Measurements from ENCODE around the gene THADA. TPM values are rescaled to one million over a fixed set of nuclear protein-coding genes. Genes with fewer than 3 reads are reported as not detected.

Gene THADA
- total and polyA plus RNA-seq, 5 donors from 2014 or later: 19.1 to 52.9 (median 20.2) TPM

GRCh38 chr2:43307973-43308372 is 287.9 kb downstream of the THADA start:
- Mint-ChIP-seq H3K27ac (no peak overlapping the region), H3K9me3 (no peaks in the 10 kb centered on the region)

GRCh38 chr2:43307046-43307445 is 288.8 kb downstream of the THADA start:
- H3K27me3 Mint-ChIP-seq: no peaks in the 10 kb centered on the region
- H3K4me1 ChIP-seq (ENCODE audit: control insufficient read depth, insufficient read depth, low read length, poor library complexity, severe bottlenecking): no peaks in the 10 kb centered on the region
- H3K4me1 Mint-ChIP-seq: peaks cover 6 to 20% (median 11%) of the 10 kb centered on the region in 4 donors
- ATAC-seq (ENCODE audit: low read depth in 2 of 2) (no peak), DNase-seq (no peak)
- H3K4me3 ChIP-seq (ENCODE audit: low read depth, low read length): no peak overlapping the region
- peaks cover 28% of the 10 kb centered on the region for H3K36me3 Mint-ChIP-seq
- H3K27me3 ChIP-seq (ENCODE audit: control insufficient read depth, insufficient read depth, low read length): no peaks in the 10 kb centered on the region
- H3K9me3 Mint-ChIP-seq: no peaks in the 10 kb centered on the region
- no peak overlapping the region for H3K4me3 Mint-ChIP-seq
- H3K9me3 ChIP-seq (ENCODE audit: control insufficient read depth in 2 of 2, low read length in 2 of 2): no peaks in the 10 kb centered on the region
- no peaks in the 10 kb centered on the region for H3K36me3 ChIP-seq (ENCODE audit: control insufficient read depth, insufficient read depth, low read length)
- no peak overlapping the region for H3K27ac Mint-ChIP-seq
- no peak overlapping the region for H3K27ac ChIP-seq (ENCODE audit: insufficient read depth, low read length, poor library complexity, severe bottlenecking)

More at GRCh38 chr2:43307973-43308372, 287.9 kb downstream of the THADA start:
- no peak for DNase-seq
- no peaks in the 10 kb centered on the region for H3K27me3 Mint-ChIP-seq
- H3K4me1 Mint-ChIP-seq: peaks cover 6 to 19% (median 11%) of the 10 kb centered on the region in 4 donors
- H3K4me3 ChIP-seq (ENCODE audit: low read depth, low read length): no peak overlapping the region
- no peaks in the 10 kb centered on the region for H3K27me3 ChIP-seq (ENCODE audit: control insufficient read depth, insufficient read depth, low read length)
- ATAC-seq (ENCODE audit: low read depth in 2 of 2): no peak
- no peak overlapping the region for H3K27ac ChIP-seq (ENCODE audit: insufficient read depth, low read length, poor library complexity, severe bottlenecking)
- no peaks in the 10 kb centered on the region for H3K9me3 ChIP-seq (ENCODE audit: control insufficient read depth in 2 of 2, low read length in 2 of 2)
- H3K4me3 Mint-ChIP-seq: no peak overlapping the region
- H3K36me3 ChIP-seq (ENCODE audit: control insufficient read depth, insufficient read depth, low read length): no peaks in the 10 kb centered on the region
- H3K36me3 Mint-ChIP-seq: peaks cover 28% of the 10 kb centered on the region
- H3K4me1 ChIP-seq (ENCODE audit: control insufficient read depth, insufficient read depth, low read length, poor library complexity, severe bottlenecking): no peaks in the 10 kb centered on the region

- H3K9me3 Mint-ChIP-seq: no peaks in the 10 kb centered on the region
- no peak overlapping the region for H3K27ac Mint-ChIP-seq
- no peaks in the 10 kb centered on the region for H3K9me3 ChIP-seq (ENCODE audit: control insufficient read depth in 2 of 2, low read length in 2 of 2)
- ATAC-seq (ENCODE audit: low read depth in 2 of 2): no peak
- H3K4me1 ChIP-seq (ENCODE audit: control insufficient read depth, insufficient read depth, low read length, poor library complexity, severe bottlenecking): no peaks in the 10 kb centered on the region
- no peaks in the 10 kb centered on the region for H3K27me3 Mint-ChIP-seq
- peaks cover 6 to 20% (median 10%) of the 10 kb centered on the region in 4 donors for H3K4me1 Mint-ChIP-seq
- H3K27me3 ChIP-seq (ENCODE audit: control insufficient read depth, insufficient read depth, low read length): no peaks in the 10 kb centered on the region
- DNase-seq: no peak
- no peak overlapping the region for H3K4me3 ChIP-seq (ENCODE audit: low read depth, low read length)
- no peak overlapping the region for H3K27ac ChIP-seq (ENCODE audit: insufficient read depth, low read length, poor library complexity, severe bottlenecking)
- H3K4me3 Mint-ChIP-seq: no peak overlapping the region
- peaks cover 28% of the 10 kb centered on the region for H3K36me3 Mint-ChIP-seq
- no peaks in the 10 kb centered on the region for H3K36me3 ChIP-seq (ENCODE audit: control insufficient read depth, insufficient read depth, low read length)
Measured at GRCh38 chr2:43306197-43306596, 289.6 kb downstream of the THADA start.

- H3K9me3 ChIP-seq (ENCODE audit: control insufficient read depth in 2 of 2, low read length in 2 of 2): no peaks in the 10 kb centered on the region
- Mint-ChIP-seq H3K9me3 (no peaks in the 10 kb centered on the region), H3K36me3 (peaks cover 27% of the 10 kb centered on the region), H3K27ac (peak overlapping the region in 1 of 3 donors; percentile 17), H3K27me3 (no peaks in the 10 kb centered on the region), H3K4me1 (peaks cover 8 to 20% (median 10%) of the 10 kb centered on the region in 4 donors), H3K4me3 (no peak overlapping the region)
- no peak overlapping the region for H3K4me3 ChIP-seq (ENCODE audit: low read depth, low read length)
- no peaks in the 10 kb centered on the region for H3K36me3 ChIP-seq (ENCODE audit: control insufficient read depth, insufficient read depth, low read length)
- H3K4me1 ChIP-seq (ENCODE audit: control insufficient read depth, insufficient read depth, low read length, poor library complexity, severe bottlenecking): no peaks in the 10 kb centered on the region
- no peaks in the 10 kb centered on the region for H3K27me3 ChIP-seq (ENCODE audit: control insufficient read depth, insufficient read depth, low read length)
- DNase-seq (no peak), ATAC-seq (ENCODE audit: low read depth in 2 of 2) (no peak)
- H3K27ac ChIP-seq (ENCODE audit: insufficient read depth, low read length, poor library complexity, severe bottlenecking): no peak overlapping the region
Measured at GRCh38 chr2:43305517-43305916, 290.3 kb downstream of the THADA start.

GRCh38 chr2:43305012-43305411 is 290.8 kb downstream of the THADA start:
- Histone ChIP-seq H3K36me3 (ENCODE audit: control insufficient read depth, insufficient read depth, low read length) (no peaks in the 10 kb centered on the region), H3K27me3 (ENCODE audit: control insufficient read depth, insufficient read depth, low read length) (no peaks in the 10 kb centered on the region), H3K4me3 (ENCODE audit: low read depth, low read length) (no peak overlapping the region), H3K9me3 (ENCODE audit: control insufficient read depth in 2 of 2, low read length in 2 of 2) (no peaks in the 10 kb centered on the region), H3K4me1 (ENCODE audit: control insufficient read depth, insufficient read depth, low read length, poor library complexity, severe bottlenecking) (no peaks in the 10 kb centered on the region), H3K27ac (ENCODE audit: insufficient read depth, low read length, poor library complexity, severe bottlenecking) (no peak overlapping the region)
- peak overlapping the region in 1 of 4 donors; percentile 32 for H3K4me3 Mint-ChIP-seq
- DNase-seq (no peak), ATAC-seq (ENCODE audit: low read depth in 2 of 2) (no peak)
- no peaks in the 10 kb centered on the region for H3K27me3 Mint-ChIP-seq
- peaks cover 22% of the 10 kb centered on the region for H3K36me3 Mint-ChIP-seq
- H3K9me3 Mint-ChIP-seq: no peaks in the 10 kb centered on the region
- peaks cover 9 to 20% (median 11%) of the 10 kb centered on the region in 4 donors for H3K4me1 Mint-ChIP-seq
- no peak overlapping the region for H3K27ac Mint-ChIP-seq

- no peaks in the 10 kb centered on the region for H3K9me3 ChIP-seq (ENCODE audit: control insufficient read depth in 2 of 2, low read length in 2 of 2)
- Mint-ChIP-seq H3K4me1 (peaks cover 9 to 17% (median 12%) of the 10 kb centered on the region in 4 donors), H3K36me3 (peaks cover 18% of the 10 kb centered on the region), H3K4me3 (no peak overlapping the region), H3K27ac (peak overlapping the region in 1 of 3 donors; percentile 49), H3K9me3 (no peaks in the 10 kb centered on the region), H3K27me3 (no peaks in the 10 kb centered on the region)
- no peaks in the 10 kb centered on the region for H3K36me3 ChIP-seq (ENCODE audit: control insufficient read depth, insufficient read depth, low read length)
- no peaks in the 10 kb centered on the region for H3K4me1 ChIP-seq (ENCODE audit: control insufficient read depth, insufficient read depth, low read length, poor library complexity, severe bottlenecking)
- H3K27ac ChIP-seq (ENCODE audit: insufficient read depth, low read length, poor library complexity, severe bottlenecking): no peak overlapping the region
- no peak overlapping the region for H3K4me3 ChIP-seq (ENCODE audit: low read depth, low read length)
- H3K27me3 ChIP-seq (ENCODE audit: control insufficient read depth, insufficient read depth, low read length): no peaks in the 10 kb centered on the region
- no peak for ATAC-seq (ENCODE audit: low read depth in 2 of 2)
- DNase-seq: no peak
Measured at GRCh38 chr2:43303889-43304288, 291.9 kb downstream of the THADA start.

- H3K27me3 Mint-ChIP-seq: no peaks in the 10 kb centered on the region
- H3K4me1 ChIP-seq (ENCODE audit: control insufficient read depth, insufficient read depth, low read length, poor library complexity, severe bottlenecking): no peaks in the 10 kb centered on the region
Measured at GRCh38 chr2:43302961-43303494, 292.8 kb downstream of the THADA start.

More at GRCh38 chr2:43302961-43303494, 292.8 kb downstream of the THADA start:
- Histone ChIP-seq H3K27me3 (ENCODE audit: control insufficient read depth, insufficient read depth, low read length) (no peaks in the 10 kb centered on the region), H3K36me3 (ENCODE audit: control insufficient read depth, insufficient read depth, low read length) (no peaks in the 10 kb centered on the region), H3K27ac (ENCODE audit: insufficient read depth, low read length, poor library complexity, severe bottlenecking) (no peak overlapping the region), H3K4me3 (ENCODE audit: low read depth, low read length) (no peak overlapping the region), H3K9me3 (ENCODE audit: control insufficient read depth in 2 of 2, low read length in 2 of 2) (no peaks in the 10 kb centered on the region)
- H3K4me3 Mint-ChIP-seq: no peak overlapping the region
- H3K9me3 Mint-ChIP-seq: no peaks in the 10 kb centered on the region
- peak in 1 of 3 donors; percentile 45 for DNase-seq
- peaks cover 18% of the 10 kb centered on the region for H3K36me3 Mint-ChIP-seq
- H3K27ac Mint-ChIP-seq: no peak overlapping the region
- peaks cover 9 to 14% (median 13%) of the 10 kb centered on the region in 4 donors for H3K4me1 Mint-ChIP-seq
- ATAC-seq (ENCODE audit: low read depth in 2 of 2): no peak
